Central memory CD4-positive, alpha-beta T cell (primary cell): ENCODE results near the gene C2orf76.

Source experiments
- DNase-seq: peaks from one replicate; pipeline ENCODE4 v3.0.0; 2022

Gene C2orf76

GRCh38 chr2:119261493-119262225, 105.0 kb downstream of the C2orf76 start:
- DNase-seq = no peak

- no peak for DNase-seq
These were observed 105.8 kb downstream of the C2orf76 start for GRCh38 chr2:119260646-119261492.

GRCh38 chr2:119259296-119259860, 107.3 kb downstream of the C2orf76 start:
- no peak for DNase-seq

- no peak for DNase-seq
These were observed 109.4 kb downstream of the C2orf76 start for GRCh38 chr2:119257198-119257597.

GRCh38 chr2:119256582-119256921, 110.1 kb downstream of the C2orf76 start:
- no peak for DNase-seq

GRCh38 chr2:119255760-119256581, 110.7 kb downstream of the C2orf76 start:
- DNase-seq = no peak

GRCh38 chr2:119254601-119255080, 112.0 kb downstream of the C2orf76 start:
- DNase-seq = no peak

GRCh38 chr2:119253760-119254600, 112.7 kb downstream of the C2orf76 start:
- DNase-seq = no peak

GRCh38 chr2:119253114-119253702, 113.4 kb downstream of the C2orf76 start:
- no peak for DNase-seq
